Activated CD4-positive, alpha-beta memory T cell treated with anti-CD3 and anti-CD28 coated beads, Interleukin-2, amount 10 ng/mL, durations not matched to agents 7 days and 5 days (primary cell): Measurements from ENCODE around the gene SCARB1. TPM values are rescaled to one million over a fixed set of nuclear protein-coding genes. Genes with fewer than 3 reads are reported as not detected.

Experiments
- CTCF ChIA-PET: fragments of 350-600 bp; sonication (Branson Sonifier 250); formaldehyde crosslinking; loops from one replicate; lab custom pipeline; 2021; ENCODE audit warnings: antibody characterized with exemption, inconsistent platforms; lab: Charles Lee
- POLR2A ChIA-PET: fragments of 350-600 bp; sonication (Branson Sonifier 250); formaldehyde crosslinking; loops from one replicate; lab custom pipeline; 2021; ENCODE audit warnings: antibody characterized with exemption; lab: Charles Lee
- DNase-seq: peaks from one replicate; pipeline ENCODE4 v3.0.0-alpha.2; 2020
- H3K27ac Mint-ChIP-seq: one replicate; pipeline ENCODE4 v1.8.0; 2021; ENCODE audit warnings: mild to moderate bottlenecking, mixed read lengths
- H3K27me3 Mint-ChIP-seq: one replicate; pipeline ENCODE4 v1.8.0; 2021; ENCODE audit warnings: mixed read lengths
- H3K36me3 Mint-ChIP-seq: one replicate; pipeline ENCODE4 v1.8.0; 2021; ENCODE audit warnings: low read depth, mixed read lengths
- H3K4me1 Mint-ChIP-seq: one replicate; pipeline ENCODE4 v1.8.0; 2021; ENCODE audit warnings: mixed read lengths
- H3K4me3 Mint-ChIP-seq: one replicate; pipeline ENCODE4 v1.8.0; 2021; ENCODE audit warnings: mild to moderate bottlenecking, mixed read lengths
- H3K9me3 Mint-ChIP-seq: one replicate; pipeline ENCODE4 v1.8.0; 2021; ENCODE audit warnings: mixed read lengths
- total RNA-seq, 2 experiments: library from RNA; stranded (reverse); gene quantifications; one replicate each; pipeline ENCODE4 v1.2.3, GENCODE V29; 2021

SCARB1 gene
- total RNA-seq, 2 experiments from 2014 or later = 4.3 to 5.8 TPM

- Mint-ChIP-seq H3K27me3 (peaks cover 5% of the 10 kb centered on the region), H3K9me3 (no peaks in the 10 kb centered on the region), H3K27ac (no peak overlapping the region), H3K4me1 (no peaks in the 10 kb centered on the region), H3K36me3 (no peaks in the 10 kb centered on the region), H3K4me3 (no peak overlapping the region)
- ChIA-PET CTCF (no interaction called here), POLR2A (no interaction called here)
- DNase-seq = no peak
These were observed 81.5 kb downstream of the SCARB1 start for GRCh38 chr12:124782132-124782531.

- POLR2A ChIA-PET = no interaction called here
- Mint-ChIP-seq H3K27ac (no peak overlapping the region), H3K4me3 (no peak overlapping the region), H3K27me3 (peaks cover 11% of the 10 kb centered on the region), H3K4me1 (peaks cover 2% of the 10 kb centered on the region), H3K9me3 (no peaks in the 10 kb centered on the region), H3K36me3 (no peaks in the 10 kb centered on the region)
- DNase-seq = no peak
- CTCF ChIA-PET = no interaction called here
These were observed 82.6 kb downstream of the SCARB1 start for GRCh38 chr12:124780752-124781685.

- DNase-seq = no peak
- ChIA-PET POLR2A (no interaction called here), CTCF (no interaction called here)
- H3K36me3 Mint-ChIP-seq = no peaks in the 10 kb centered on the region
- H3K9me3 Mint-ChIP-seq = no peaks in the 10 kb centered on the region
- peaks cover 7% of the 10 kb centered on the region for H3K4me1 Mint-ChIP-seq
- H3K27ac Mint-ChIP-seq = no peak overlapping the region
- peaks cover 11% of the 10 kb centered on the region for H3K27me3 Mint-ChIP-seq
- no peak overlapping the region for H3K4me3 Mint-ChIP-seq
These were observed 83.3 kb downstream of the SCARB1 start for GRCh38 chr12:124780336-124780735.

- POLR2A ChIA-PET = no interaction called here
- H3K27ac Mint-ChIP-seq = no peak overlapping the region
- H3K4me1 Mint-ChIP-seq = peaks cover 16% of the 10 kb centered on the region
- H3K36me3 Mint-ChIP-seq = no peaks in the 10 kb centered on the region
- no peak overlapping the region for H3K4me3 Mint-ChIP-seq
- CTCF ChIA-PET = no interaction called here
- H3K9me3 Mint-ChIP-seq = no peaks in the 10 kb centered on the region
- peaks cover 13% of the 10 kb centered on the region for H3K27me3 Mint-ChIP-seq
- no peak for DNase-seq
These were observed 84.2 kb downstream of the SCARB1 start for GRCh38 chr12:124779161-124780141.

GRCh38 chr12:124778411-124778810 lies 85.3 kb downstream of the SCARB1 start:
- Mint-ChIP-seq H3K4me3 (no peak overlapping the region), H3K36me3 (no peaks in the 10 kb centered on the region), H3K27ac (no peak overlapping the region), H3K9me3 (no peaks in the 10 kb centered on the region), H3K27me3 (peaks cover 15% of the 10 kb centered on the region), H3K4me1 (peaks cover 25% of the 10 kb centered on the region)
- DNase-seq = no peak
- ChIA-PET CTCF (interaction anchor here (0.6 kb wide), 1 partner anchor 222 kb away, joined by 3 read pairs; no protein-coding TSS in a partner anchor), POLR2A (no interaction called here)

- Mint-ChIP-seq H3K36me3 (no peaks in the 10 kb centered on the region), H3K27me3 (peaks cover 17% of the 10 kb centered on the region), H3K27ac (no peak overlapping the region), H3K4me3 (no peak overlapping the region), H3K9me3 (no peaks in the 10 kb centered on the region), H3K4me1 (peaks cover 27% of the 10 kb centered on the region)
- DNase-seq = no peak
- ChIA-PET POLR2A (no interaction called here), CTCF (interaction anchor here (0.6 kb wide), 1 partner anchor 222 kb away, joined by 3 read pairs; no protein-coding TSS in a partner anchor)
These were observed 86.0 kb downstream of the SCARB1 start for GRCh38 chr12:124777399-124778372.

GRCh38 chr12:124776125-124776513 lies 87.5 kb downstream of the SCARB1 start:
- Mint-ChIP-seq H3K36me3 (no peaks in the 10 kb centered on the region), H3K4me1 (peaks cover 34% of the 10 kb centered on the region), H3K4me3 (no peak overlapping the region), H3K27me3 (peaks cover 28% of the 10 kb centered on the region), H3K9me3 (no peaks in the 10 kb centered on the region), H3K27ac (no peak overlapping the region)
- no peak for DNase-seq
- ChIA-PET CTCF (interaction anchor here (0.7 to 3.2 kb wide), 2 partner anchors 10 to 11 kb away, joined by 3 to 12 read pairs; no protein-coding TSS in a partner anchor), POLR2A (interaction anchor here (0.8 kb wide), 1 partner anchor 11 kb away, joined by 3 read pairs; no protein-coding TSS in a partner anchor)

GRCh38 chr12:124774462-124775167 lies 89.0 kb downstream of the SCARB1 start:
- POLR2A ChIA-PET = interaction anchor here (0.9 to 1.6 kb wide), 6 partner anchors 18 to 386 kb away, joined by 3 to 9 read pairs (median 4); partner anchors contain the start of genes NCOR2 and UBC

GRCh38 chr12:124774054-124774461 lies 89.6 kb downstream of the SCARB1 start:
- H3K9me3 Mint-ChIP-seq = no peaks in the 10 kb centered on the region
- peaks cover 34% of the 10 kb centered on the region for H3K4me1 Mint-ChIP-seq
- ChIA-PET POLR2A (interaction anchor here (0.9 to 1.6 kb wide), 6 partner anchors 19 to 386 kb away, joined by 3 to 9 read pairs (median 4); partner anchors contain the start of genes NCOR2 and UBC), CTCF (interaction anchor here (0.8 to 3.2 kb wide), 8 partner anchors 9 to 735 kb away, joined by 3 to 12 read pairs (median 4); partner anchors contain the start of gene NCOR2)
- no peaks in the 10 kb centered on the region for H3K36me3 Mint-ChIP-seq
- peaks cover 33% of the 10 kb centered on the region for H3K27me3 Mint-ChIP-seq
- H3K27ac Mint-ChIP-seq = peak overlapping the region; percentile 68
- peak overlapping the region; percentile 54 for H3K4me3 Mint-ChIP-seq
- peak; percentile 32 for DNase-seq

More at GRCh38 chr12:124774462-124775167, 89.0 kb downstream of the SCARB1 start:
- Mint-ChIP-seq H3K4me1 (peaks cover 34% of the 10 kb centered on the region), H3K36me3 (no peaks in the 10 kb centered on the region), H3K9me3 (no peaks in the 10 kb centered on the region), H3K27me3 (peaks cover 34% of the 10 kb centered on the region), H3K4me3 (peak overlapping the region; percentile 54), H3K27ac (peak overlapping the region; percentile 68)
- CTCF ChIA-PET = interaction anchor here (0.8 to 3.2 kb wide), 8 partner anchors 10 to 735 kb away, joined by 3 to 12 read pairs (median 4); partner anchors contain the start of gene NCOR2
- peak; percentile 78 for DNase-seq

- peaks cover 34% of the 10 kb centered on the region for H3K4me1 Mint-ChIP-seq
- H3K27ac Mint-ChIP-seq = peak overlapping the region; percentile 54
- peaks cover 36% of the 10 kb centered on the region for H3K27me3 Mint-ChIP-seq
- ChIA-PET POLR2A (no interaction called here), CTCF (interaction anchor here (0.7 to 3.2 kb wide), 10 partner anchors 8 to 740 kb away, joined by 3 to 16 read pairs (median 4); no protein-coding TSS in a partner anchor)
- DNase-seq = no peak
- no peak overlapping the region for H3K4me3 Mint-ChIP-seq
- no peaks in the 10 kb centered on the region for H3K36me3 Mint-ChIP-seq
- H3K9me3 Mint-ChIP-seq = no peaks in the 10 kb centered on the region
These were observed 91.1 kb downstream of the SCARB1 start for GRCh38 chr12:124772289-124773170.
